SU-DHL-6 (cell line): ENCODE data around the gene TM2D3.

Experiments used
- CTCF ChIP-seq: fragments of 200-600 bp; sonication (generic); IDR thresholded peaks from one replicate; pipeline ENCODE4 v1.5.1; 2017; ENCODE audit warnings: antibody characterized with exemption, mild to moderate bottlenecking, low read length, moderate library complexity; ENCODE audit not compliant: insufficient read depth, poor library complexity, severe bottlenecking
- EZH2phosphoT487 ChIP-seq: fragments of 200-600 bp; sonication (generic), shearing (Covaris generic); conservative IDR thresholded peaks from 2 replicates; pipeline ENCODE4 v1.6.1; 2018; ENCODE audit warnings: mild to moderate bottlenecking, antibody characterized with exemption, low read length, moderate library complexity, mixed read lengths

- TF ChIP-seq CTCF (no peak), EZH2phosphoT487 (no peak)
These were observed 32.2 kb upstream of the TM2D3 start for GRCh38 chr15:101684384-101684783.
